HUES64 (cell line): ENCODE measurements around the gene TCL1B. TPM values are rescaled to one million over a fixed set of nuclear protein-coding genes. Genes with fewer than 3 reads are reported as not detected.

ENCODE experiments used
- H3K27ac ChIP-seq: 2 replicates; pipeline ENCODE4 v1.7.0; 2013; ENCODE audit warnings: low read depth, low read length, inconsistent platforms
- H3K27me3 ChIP-seq: 2 replicates; pipeline ENCODE4 v1.6.1; 2013; ENCODE audit warnings: mild to moderate bottlenecking, low read length; ENCODE audit not compliant: insufficient read depth
- H3K36me3 ChIP-seq: 2 replicates; pipeline ENCODE4 v1.6.1; 2013; ENCODE audit warnings: mild to moderate bottlenecking, low read length; ENCODE audit not compliant: insufficient read depth
- H3K4me1 ChIP-seq: 2 replicates; pipeline ENCODE4 v1.6.1; 2013; ENCODE audit warnings: mild to moderate bottlenecking, low read length, moderate library complexity; ENCODE audit not compliant: insufficient read depth
- H3K4me3 ChIP-seq: 2 replicates; pipeline ENCODE4 v1.5.1; 2013; ENCODE audit warnings: mild to moderate bottlenecking, low read length, moderate library complexity
- H3K9ac ChIP-seq: 2 replicates; pipeline ENCODE4 v1.6.1; 2013; ENCODE audit warnings: mild to moderate bottlenecking, low read depth, low read length
- H3K9me3 ChIP-seq: 2 replicates; pipeline ENCODE4 v1.6.1; 2013; ENCODE audit warnings: low read depth, low read length; ENCODE audit not compliant: insufficient read depth
- WGBS: fragments of 150-250, 120-280 bp; methylation state at CpG from one replicate; pipeline ENCODE4 v1.1.7; 2013; ENCODE audit warnings: missing lambda C conversion rate; 5-methylcytosine and 5-hydroxymethylcytosine counted together
- polyA plus RNA-seq, 2 experiments: library from polyadenylated mRNA; stranded (reverse); fragments of 50-300 nt; gene quantifications; one replicate each; pipeline ENCODE4 v1.2.3, GENCODE V29; 2013

The TCL1B gene, protein sequence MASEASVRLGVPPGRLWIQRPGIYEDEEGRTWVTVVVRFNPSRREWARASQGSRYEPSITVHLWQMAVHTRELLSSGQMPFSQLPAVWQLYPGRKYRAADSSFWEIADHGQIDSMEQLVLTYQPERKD
- 3.9 TPM for polyA plus RNA-seq (2013, experiment 1 of 2)
- polyA plus RNA-seq (2013, experiment 2 of 2), result 7.3 TPM

DNA sequence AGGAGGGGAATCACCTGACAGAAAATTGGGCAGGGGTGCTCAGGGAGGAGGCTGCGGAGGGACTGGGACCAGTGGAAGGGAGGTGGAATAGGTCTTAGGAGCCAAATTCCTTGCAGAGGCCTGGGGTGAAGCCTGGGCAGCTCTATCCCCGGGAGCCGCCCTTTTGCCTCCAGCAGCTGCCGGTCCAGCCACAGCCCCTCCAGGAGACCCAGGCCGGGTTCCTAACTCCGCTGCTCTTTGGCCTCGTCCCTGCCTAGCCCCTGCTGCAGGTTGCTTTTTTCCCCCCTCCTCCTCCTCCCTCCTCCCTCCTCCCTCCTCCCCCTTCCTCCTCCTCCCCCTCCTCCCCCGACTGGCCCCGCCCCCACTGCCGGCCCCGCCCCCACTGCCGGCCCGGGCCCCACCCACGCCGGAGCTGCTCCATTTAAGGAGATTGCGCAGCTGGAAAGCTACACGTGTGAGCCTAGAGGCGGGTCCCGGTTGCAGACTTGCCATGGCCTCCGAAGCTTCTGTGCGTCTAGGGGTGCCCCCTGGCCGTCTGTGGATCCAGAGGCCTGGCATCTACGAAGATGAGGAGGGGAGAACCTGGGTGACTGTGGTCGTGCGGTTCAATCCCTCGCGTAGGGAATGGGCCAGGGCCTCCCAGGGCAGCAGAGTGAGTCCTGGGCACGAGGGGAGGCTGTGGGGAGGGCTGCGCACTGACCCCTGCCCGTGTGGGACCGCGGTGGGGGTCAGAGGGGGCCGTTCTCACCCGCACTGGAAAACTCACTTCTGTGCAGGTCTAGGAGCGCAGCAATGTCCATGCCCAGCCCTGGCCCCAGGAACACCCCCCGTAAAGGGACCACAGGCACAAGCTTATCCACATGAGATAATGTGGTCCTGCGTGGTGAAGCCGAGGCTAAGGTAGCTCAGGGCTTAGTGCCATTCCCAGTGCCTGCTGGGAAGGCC, at the start of gene TCL1B:
TSS of gene TCL1B (plus strand) at position 449 of the 945 bp plus-strand sequence. CDS start at position 491, 42 bp downstream.
- Histone ChIP-seq H3K4me3 (no peak within 1 kb of the TSS), H3K27me3 (peaks cover 4% of the 10 kb centered on the region; the same call in 1 of the 2 replicates), H3K9me3 (no peaks in the 10 kb centered on the region), H3K4me1 (peaks cover 15% of the 10 kb centered on the region), H3K27ac (peak within 1 kb of the TSS; percentile 3; the same call in 1 of the 2 replicates), H3K36me3 (no peaks in the 10 kb centered on the region), H3K9ac (no peak within 1 kb of the TSS)
- WGBS, result 79% methylated on average over 35 of the region's 38 CpGs

- H3K9ac ChIP-seq, result no peak overlapping the region
- WGBS, result 100% methylated on average over 2 of the region's 3 CpGs
- no peaks in the 10 kb centered on the region for H3K36me3 ChIP-seq
- H3K27ac ChIP-seq, result no peak overlapping the region
- H3K9me3 ChIP-seq, result no peaks in the 10 kb centered on the region
- no peak overlapping the region for H3K4me3 ChIP-seq
- H3K27me3 ChIP-seq, result no peaks in the 10 kb centered on the region
- no peaks in the 10 kb centered on the region for H3K4me1 ChIP-seq
Observed at GRCh38 chr14:95644981-95645380, 41.2 kb upstream of the TCL1B start.

GRCh38 chr14:95645389-95645996, 40.7 kb upstream of the TCL1B start:
- no peak overlapping the region for H3K27ac ChIP-seq

DNA sequence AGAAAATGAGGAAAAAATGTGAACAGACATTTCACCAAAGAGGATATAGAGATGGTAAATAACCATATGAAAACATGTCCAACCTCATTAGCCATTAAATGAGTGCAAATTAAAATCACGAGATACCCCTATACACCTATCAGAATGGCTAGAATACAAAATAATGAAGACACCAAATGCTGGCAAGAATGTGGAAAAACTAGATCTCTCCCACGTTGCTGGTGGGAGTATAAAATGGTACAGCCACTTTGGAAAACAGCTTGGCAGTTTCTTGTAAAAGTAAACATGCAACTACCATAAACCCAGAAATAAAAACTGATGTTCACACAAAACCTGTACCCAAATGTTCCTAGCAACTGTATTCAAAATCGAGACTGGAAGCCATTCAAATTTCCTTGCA, 38.3 kb upstream of the TCL1B start:
- WGBS, result 94% methylated on average over 2 of the region's 3 CpGs
- Histone ChIP-seq H3K36me3 (no peaks in the 10 kb centered on the region), H3K27ac (no peak overlapping the region), H3K4me3 (no peak overlapping the region), H3K9me3 (no peaks in the 10 kb centered on the region), H3K9ac (no peak overlapping the region), H3K27me3 (no peaks in the 10 kb centered on the region), H3K4me1 (peaks cover 19% of the 10 kb centered on the region)

More at GRCh38 chr14:95645389-95645996, 40.7 kb upstream of the TCL1B start:
- no peaks in the 10 kb centered on the region for H3K27me3 ChIP-seq
- 94% methylated on average over 10 of the region's 10 CpGs for WGBS
- H3K9ac ChIP-seq, result no peak overlapping the region
- no peaks in the 10 kb centered on the region for H3K36me3 ChIP-seq
- no peaks in the 10 kb centered on the region for H3K4me1 ChIP-seq
- H3K4me3 ChIP-seq, result no peak overlapping the region
- no peaks in the 10 kb centered on the region for H3K9me3 ChIP-seq

- H3K9me3 ChIP-seq, result no peaks in the 10 kb centered on the region
- H3K4me3 ChIP-seq, result no peak overlapping the region
- peaks cover 21% of the 10 kb centered on the region for H3K4me1 ChIP-seq
- WGBS, result 95% methylated on average over 6 of the region's 7 CpGs
- no peaks in the 10 kb centered on the region for H3K27me3 ChIP-seq
- H3K36me3 ChIP-seq, result no peaks in the 10 kb centered on the region
- H3K9ac ChIP-seq, result no peak overlapping the region
- H3K27ac ChIP-seq, result no peak overlapping the region
Observed at GRCh38 chr14:95649230-95649629, 37.0 kb upstream of the TCL1B start.

- no peaks in the 10 kb centered on the region for H3K9me3 ChIP-seq
- H3K36me3 ChIP-seq, result no peaks in the 10 kb centered on the region
- H3K27me3 ChIP-seq, result no peaks in the 10 kb centered on the region
- 80% methylated on average over 7 of the region's 7 CpGs for WGBS
- H3K4me1 ChIP-seq, result peaks cover 30% of the 10 kb centered on the region
- H3K9ac ChIP-seq, result no peak overlapping the region
- no peak overlapping the region for H3K27ac ChIP-seq
- no peak overlapping the region for H3K4me3 ChIP-seq
Observed at GRCh38 chr14:95651028-95651427, 35.2 kb upstream of the TCL1B start.

- no peaks in the 10 kb centered on the region for H3K27me3 ChIP-seq
- H3K27ac ChIP-seq, result peak overlapping the region; percentile 11; the same call in 1 of the 2 replicates
- H3K4me1 ChIP-seq, result peaks cover 34% of the 10 kb centered on the region
- H3K4me3 ChIP-seq, result no peak overlapping the region
- WGBS, result 82% methylated on average over 5 of the region's 5 CpGs
- H3K9ac ChIP-seq, result no peak overlapping the region
- no peaks in the 10 kb centered on the region for H3K9me3 ChIP-seq
- H3K36me3 ChIP-seq, result no peaks in the 10 kb centered on the region
Observed at GRCh38 chr14:95651821-95652583, 34.2 kb upstream of the TCL1B start.

DNA sequence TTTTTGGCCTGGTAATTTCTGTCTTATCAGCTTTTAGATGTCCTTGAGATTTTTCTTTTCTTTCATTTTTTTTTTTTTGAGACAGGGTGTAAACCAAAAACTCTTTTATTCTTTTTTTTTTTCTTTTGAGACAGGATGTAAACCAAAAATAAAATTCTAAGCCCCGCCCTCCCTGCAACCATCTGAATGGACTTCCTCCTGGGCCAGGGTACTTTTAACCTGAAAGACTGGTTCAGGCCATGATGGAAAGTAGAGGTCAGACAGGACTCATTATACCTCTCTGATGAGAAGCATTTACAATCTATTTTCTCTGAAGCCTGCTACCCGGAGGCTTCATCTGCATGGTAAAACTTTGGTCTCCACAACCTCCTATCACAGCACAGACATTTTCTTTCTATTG, 33.5 kb upstream of the TCL1B start:
- no peaks in the 10 kb centered on the region for H3K36me3 ChIP-seq
- peaks cover 38% of the 10 kb centered on the region for H3K4me1 ChIP-seq
- 0 out of 2 replicates have a peak overlapping the region, but pooled peaks have one; percentile 11 for H3K27ac ChIP-seq
- H3K27me3 ChIP-seq, result no peaks in the 10 kb centered on the region
- H3K9ac ChIP-seq, result no peak overlapping the region
- no peak overlapping the region for H3K4me3 ChIP-seq
- no peaks in the 10 kb centered on the region for H3K9me3 ChIP-seq
- 63% methylated on average over 2 of the region's 2 CpGs for WGBS

- Histone ChIP-seq H3K36me3 (no peaks in the 10 kb centered on the region), H3K27ac (no peak overlapping the region), H3K27me3 (no peaks in the 10 kb centered on the region), H3K4me1 (peaks cover 38% of the 10 kb centered on the region), H3K9ac (no peak overlapping the region), H3K9me3 (no peaks in the 10 kb centered on the region), H3K4me3 (no peak overlapping the region)
- WGBS, result 78% methylated on average over 1 of the region's 1 CpG
Observed at GRCh38 chr14:95655461-95655860, 30.8 kb upstream of the TCL1B start.

DNA sequence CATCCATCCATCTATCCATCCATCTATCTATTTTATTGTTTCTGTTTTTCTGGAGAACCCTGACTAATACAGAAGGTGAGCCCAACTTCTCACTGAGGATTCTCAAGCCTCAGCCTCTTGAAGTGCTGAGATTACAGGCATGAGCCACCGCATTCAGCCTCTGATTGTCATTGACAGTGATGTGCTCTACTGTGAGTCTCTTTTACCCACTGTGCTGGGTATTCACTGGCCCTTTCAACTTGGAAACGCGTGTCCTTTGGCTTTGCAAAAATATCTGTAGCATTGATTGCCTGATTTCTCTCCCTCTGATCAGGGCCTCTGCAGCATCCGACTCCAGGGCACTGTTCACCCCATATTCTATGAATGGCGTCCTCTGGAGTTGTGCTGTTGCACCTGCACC, 29.6 kb upstream of the TCL1B start:
- peaks cover 36% of the 10 kb centered on the region for H3K4me1 ChIP-seq
- no peak overlapping the region for H3K27ac ChIP-seq
- no peak overlapping the region for H3K4me3 ChIP-seq
- WGBS, result 70% methylated on average over 5 of the region's 5 CpGs
- H3K36me3 ChIP-seq, result no peaks in the 10 kb centered on the region
- H3K9ac ChIP-seq, result no peak overlapping the region
- H3K27me3 ChIP-seq, result no peaks in the 10 kb centered on the region
- H3K9me3 ChIP-seq, result no peaks in the 10 kb centered on the region
